Measurements from ENCODE around the gene GABRB3. TPM values are rescaled to one million over a fixed set of nuclear protein-coding genes. Genes with fewer than 3 reads are reported as not detected.

GABRB3 gene
- total and polyA plus RNA-seq, 2 of the 8 experiments (the other 6 are each of a cell fraction or from before 2014, with no cell fraction given), result 98.8 to 163 TPM

DNA sequence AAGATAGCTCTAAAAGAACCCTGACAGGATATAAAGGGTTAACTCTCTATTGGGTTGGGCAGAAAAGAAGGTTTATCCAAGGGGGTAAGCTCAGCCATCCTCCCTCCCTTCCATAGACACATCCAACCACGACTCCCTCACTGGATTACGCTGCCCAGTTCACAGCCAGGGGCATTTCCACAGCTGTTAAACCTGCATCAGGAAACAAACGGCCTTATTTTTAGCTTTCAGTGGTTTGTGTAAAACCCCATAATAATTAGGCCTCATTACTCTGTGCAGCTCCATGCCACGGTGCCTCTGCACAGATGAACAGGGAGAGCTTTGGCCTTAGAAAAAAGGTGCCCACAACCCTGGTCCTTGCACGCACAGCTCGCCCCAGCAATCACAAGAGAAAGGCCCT lies 110.6 kb downstream of the GABRB3 start:
- H4K5ac ChIP-seq (ENCODE audit: insufficient read length, low read depth, low read length), result no peak overlapping the region
- no peaks in the 10 kb centered on the region for H3K27me3 ChIP-seq (replicated peaks in 1 of 4; ENCODE audit: control insufficient read depth in 3 of 4, extremely low read depth in 1 of 4, insufficient read depth in 3 of 4, low read length in 3 of 4)
- peaks cover 0 to 20% (median 10%) of the 10 kb centered on the region in 4 experiments; a peak in 5 of 7 replicates for H3K4me1 ChIP-seq (replicated peaks in 1 of 4; ENCODE audit: control insufficient read depth in 3 of 4, insufficient read depth in 4 of 4, low read length in 3 of 4)
- no peak overlapping the region for H2AFZ ChIP-seq (ENCODE audit: low read length)
- H3K56ac ChIP-seq (replicated peaks; ENCODE audit: insufficient read length, low read depth, low read length), result no peak overlapping the region
- H3K27ac ChIP-seq (ENCODE audit: low read depth, low read length), result no peak overlapping the region
- no peak overlapping the region for H2BK12ac ChIP-seq (ENCODE audit: low read depth, low read length)
- no peak overlapping the region for H4K91ac ChIP-seq (replicated peaks; ENCODE audit: insufficient read length, low read length)
- H3K4ac ChIP-seq (replicated peaks; ENCODE audit: insufficient read length, low read depth, low read length), result no peak overlapping the region
- H3K4me2 ChIP-seq (ENCODE audit: insufficient read depth in 1 of 2, low read depth in 2 of 2, low read length in 2 of 2), result no peak overlapping the region
- WGBS, 2 experiments (ENCODE audit: extremely low coverage in 1 of 2, insufficient coverage in 1 of 2, insufficient read length in 1 of 2, insufficient replicate concordance in 2 of 2, low coverage in 1 of 2, low lambda C conversion rate in 2 of 2, missing lambda C conversion rate in 1 of 2), result 82% methylated on average over 6 of the region's 6 CpGs; no CpG with 5 or more reads in 1 of the 2 experiments
- no peaks in the 10 kb centered on the region for H3K36me3 ChIP-seq (ENCODE audit: control insufficient read depth in 2 of 4, insufficient read depth in 4 of 4, low read length in 3 of 4)
- H2BK5ac ChIP-seq (ENCODE audit: low read depth, low read length), result no peak overlapping the region
- no peak for FAIRE-seq
- ChIA-PET CTCF (ENCODE audit: partially characterized antibody) (interaction anchor here (1.0 to 2.4 kb wide), 4 partner anchors 31 to 399 kb away, joined by 3 to 7 read pairs (median 3); no protein-coding TSS in a partner anchor), POLR2A (ENCODE audit: partially characterized antibody) (interaction anchor here (0.6 to 0.7 kb wide), 2 partner anchors 30 to 48 kb away, joined by 3 read pairs; no protein-coding TSS in a partner anchor)
- H4K8ac ChIP-seq (ENCODE audit: extremely low read depth, insufficient read depth, low read length), result no peak overlapping the region
- no peaks in the 10 kb centered on the region for H3K23me2 ChIP-seq (ENCODE audit: low read depth, low read length)
- H2BK15ac ChIP-seq (ENCODE audit: low read length), result no peak overlapping the region
- H3K14ac ChIP-seq (ENCODE audit: insufficient read length), result no peak overlapping the region
- no peak overlapping the region for H2AK5ac ChIP-seq (ENCODE audit: low read depth, low read length)
- H3K9me3 ChIP-seq (ENCODE audit: insufficient read depth in 2 of 2, low read depth in 1 of 2, low read length in 1 of 2), result no peaks in the 10 kb centered on the region
- peaks cover 0 to 6% of the 10 kb centered on the region in 2 experiments for H4K20me1 ChIP-seq (replicated peaks in 1 of 2; ENCODE audit: control insufficient read depth in 1 of 2, insufficient read depth in 2 of 2, low read length in 2 of 2)
- no peak overlapping the region for H2BK20ac ChIP-seq (ENCODE audit: low read length)
- peak overlapping the region in 1 of 4 experiments; percentile 19; a peak in 1 of 7 replicates for H3K9ac ChIP-seq (replicated peaks in 1 of 4; ENCODE audit: extremely low read depth in 1 of 4, low read depth in 3 of 4, low read length in 3 of 4)
- H3K79me2 ChIP-seq (ENCODE audit: control insufficient read depth in 1 of 2, insufficient read depth in 2 of 2, low read length in 2 of 2), result peaks cover 3 to 89% of the 10 kb centered on the region in 2 experiments
- H2BK120ac ChIP-seq (replicated peaks; ENCODE audit: low read depth, low read length), result no peak overlapping the region
- H3K18ac ChIP-seq (ENCODE audit: extremely low read depth, low read length), result no peak overlapping the region
- no peak for DNase-seq (ENCODE audit: low read depth in 1 of 2, low spot score in 2 of 2)
- no peak overlapping the region for H3K23ac ChIP-seq (ENCODE audit: insufficient read length)
- no peak overlapping the region for H3K4me3 ChIP-seq (ENCODE audit: extremely low read depth in 1 of 4, insufficient read depth in 2 of 4, low read depth in 3 of 4, low read length in 4 of 4)
- peaks cover 13% of the 10 kb centered on the region for H3K79me1 ChIP-seq (ENCODE audit: low read depth, low read length)
- TF ChIP-seq TAF7 (optimal IDR thresholded peaks at IDR 0.05; ENCODE audit: borderline replicate concordance, low read depth, low read length), result no peak
- no peak for TF ChIP-seq BRCA1 (IDR thresholded peaks at IDR 0.05; ENCODE audit: low read depth, low read length)
- TF ChIP-seq RAD21 (IDR thresholded peaks at IDR 0.05 in 1 of 2, conservative IDR thresholded peaks at IDR 0.05 in 1 of 2; ENCODE audit: low read depth in 2 of 2, low read length in 2 of 2), result no peak
- TF ChIP-seq KDM5A (IDR thresholded peaks at IDR 0.05; ENCODE audit: low read length), result no peak
- TF ChIP-seq TCF12 (IDR thresholded peaks at IDR 0.05; ENCODE audit: low read depth, low read length), result no peak
- TF ChIP-seq TEAD4 (IDR thresholded peaks at IDR 0.05; ENCODE audit: low read depth, low read length), result no peak
- TF ChIP-seq CHD2 (IDR thresholded peaks at IDR 0.05; ENCODE audit: low read length), result no peak
- TF ChIP-seq, protein P1, sequence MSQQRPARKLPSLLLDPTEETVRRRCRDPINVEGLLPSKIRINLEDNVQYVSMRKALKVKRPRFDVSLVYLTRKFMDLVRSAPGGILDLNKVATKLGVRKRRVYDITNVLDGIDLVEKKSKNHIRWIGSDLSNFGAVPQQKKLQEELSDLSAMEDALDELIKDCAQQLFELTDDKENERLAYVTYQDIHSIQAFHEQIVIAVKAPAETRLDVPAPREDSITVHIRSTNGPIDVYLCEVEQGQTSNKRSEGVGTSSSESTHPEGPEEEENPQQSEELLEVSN (IDR thresholded peaks at IDR 0.05), result no peak
- TF ChIP-seq, protein P2, sequence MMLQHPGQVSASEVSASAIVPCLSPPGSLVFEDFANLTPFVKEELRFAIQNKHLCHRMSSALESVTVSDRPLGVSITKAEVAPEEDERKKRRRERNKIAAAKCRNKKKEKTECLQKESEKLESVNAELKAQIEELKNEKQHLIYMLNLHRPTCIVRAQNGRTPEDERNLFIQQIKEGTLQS (IDR thresholded peaks at IDR 0.05; ENCODE audit: insufficient read depth, low read depth, low read length), result no peak
- TF ChIP-seq GABPA (IDR thresholded peaks at IDR 0.05; ENCODE audit: borderline replicate concordance, insufficient read depth, low read length), result no peak
- TF ChIP-seq POLR2AphosphoS5 (IDR thresholded peaks at IDR 0.05; ENCODE audit: low read depth, low read length), result no peak
- no peak for TF ChIP-seq SIRT6 (IDR thresholded peaks at IDR 0.05; ENCODE audit: low read length)
- no peak for TF ChIP-seq CBX8 (IDR thresholded peaks at IDR 0.05; ENCODE audit: borderline replicate concordance, low read depth, low read length)

Measured in H1 (cell line).